Measurements from ENCODE around the gene BCKDK. TPM values are rescaled to one million over a fixed set of nuclear protein-coding genes. Genes with fewer than 3 reads are reported as not detected.

Gene BCKDK
- total RNA-seq, 3 donors from 2014 or later (not counting 1 experiment from before 2014, with no cell fraction given) = 9.9 to 16.3 (median 12.1) TPM

- Histone ChIP-seq H3K36me3 (ENCODE audit: control insufficient read depth, insufficient read depth, low read length) (peaks cover 41% of the 10 kb centered on the region), H3K27ac (ENCODE audit: low read length) (no peak overlapping the region), H3K9me3 (ENCODE audit: control insufficient read depth, insufficient read depth, low read length) (no peaks in the 10 kb centered on the region), H3K27me3 (ENCODE audit: control insufficient read depth, insufficient read depth, low read length) (no peaks in the 10 kb centered on the region), H3K4me3 (ENCODE audit: low read length) (no peak overlapping the region), H3K4me1 (ENCODE audit: control insufficient read depth, insufficient read depth, low read length) (no peaks in the 10 kb centered on the region)
- intact Hi-C loops (cut with micrococcal nuclease) = no loop called here
- H3K4me3 Mint-ChIP-seq = no peak overlapping the region
- peaks cover 0 to 12% of the 10 kb centered on the region in 2 donors for H3K4me1 Mint-ChIP-seq
- no peaks in the 10 kb centered on the region for H3K27me3 Mint-ChIP-seq (ENCODE audit: low read depth in 2 of 2)
- no peak for ATAC-seq
- no peak for TF ChIP-seq CTCF (IDR thresholded peaks at IDR 0.05)
- DNase-seq = no peak
- H3K9me3 Mint-ChIP-seq = no peaks in the 10 kb centered on the region
- no peaks in the 10 kb centered on the region for H3K36me3 Mint-ChIP-seq
- no peak overlapping the region for H3K27ac Mint-ChIP-seq
- 93% methylated on average over 4 of the region's 5 CpGs for WGBS (ENCODE audit: insufficient coverage)
Observed at GRCh38 chr16:31087971-31088370, 20.2 kb upstream of the BCKDK start.

GRCh38 chr16:31088459-31089183 is 19.6 kb upstream of the BCKDK start, which contains the start of gene PRSS53:
Gene PRSS53 (minus strand): TSS chr16:31088943. CDS start chr16:31088809, 134 bp downstream.
- WGBS (ENCODE audit: insufficient coverage) = 92% methylated on average over 15 of the region's 15 CpGs

DNA sequence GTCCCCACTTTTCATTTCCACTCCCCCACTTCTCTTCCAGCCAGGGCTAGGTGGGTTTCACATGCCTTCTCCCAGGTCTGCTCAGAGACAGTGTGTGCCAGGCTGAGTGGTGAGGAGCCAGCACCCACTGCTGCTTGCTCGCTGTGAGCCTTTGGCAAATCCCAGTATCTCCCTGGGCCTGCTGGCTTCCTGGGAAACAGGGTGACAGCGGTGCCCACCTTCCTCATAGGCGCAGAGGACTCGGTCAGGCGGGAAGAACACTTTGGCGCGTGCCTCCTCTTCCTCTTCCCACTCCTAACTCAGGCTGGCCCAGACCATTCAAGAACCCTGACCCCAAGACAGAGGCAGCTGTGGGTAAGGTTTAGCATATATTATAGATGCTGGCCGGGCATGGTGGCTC is 19.0 kb upstream of the BCKDK start:
- TF ChIP-seq CTCF (IDR thresholded peaks at IDR 0.05) = no peak
- intact Hi-C loops (cut with micrococcal nuclease) = no loop called here
- H3K27ac Mint-ChIP-seq = no peak overlapping the region
- H3K4me3 ChIP-seq (ENCODE audit: low read length) = no peak overlapping the region
- ATAC-seq (no peak), DNase-seq (no peak)
- WGBS (ENCODE audit: insufficient coverage) = 97% methylated on average over 8 of the region's 8 CpGs
- no peaks in the 10 kb centered on the region for H3K27me3 ChIP-seq (ENCODE audit: control insufficient read depth, insufficient read depth, low read length)
- peaks cover 5 to 17% of the 10 kb centered on the region in 2 donors for H3K4me1 Mint-ChIP-seq
- H3K36me3 ChIP-seq (ENCODE audit: control insufficient read depth, insufficient read depth, low read length) = peaks cover 32% of the 10 kb centered on the region
- no peaks in the 10 kb centered on the region for H3K36me3 Mint-ChIP-seq
- no peaks in the 10 kb centered on the region for H3K9me3 ChIP-seq (ENCODE audit: control insufficient read depth, insufficient read depth, low read length)
- H3K4me3 Mint-ChIP-seq = no peak overlapping the region
- peaks cover 10% of the 10 kb centered on the region for H3K4me1 ChIP-seq (ENCODE audit: control insufficient read depth, insufficient read depth, low read length)
- H3K27ac ChIP-seq (ENCODE audit: low read length) = no peak overlapping the region
- H3K9me3 Mint-ChIP-seq = no peaks in the 10 kb centered on the region
- no peaks in the 10 kb centered on the region for H3K27me3 Mint-ChIP-seq (ENCODE audit: low read depth in 2 of 2)

More at GRCh38 chr16:31088459-31089183, 19.6 kb upstream of the BCKDK start, which contains the start of gene PRSS53:
- Mint-ChIP-seq H3K4me3 (no peak within 1 kb of the TSS), H3K36me3 (no peaks in the 10 kb centered on the region), H3K27ac (no peak within 1 kb of the TSS), H3K9me3 (no peaks in the 10 kb centered on the region), H3K4me1 (peaks cover 0 to 12% of the 10 kb centered on the region in 2 donors), H3K27me3 (ENCODE audit: low read depth in 2 of 2) (no peaks in the 10 kb centered on the region)
- Histone ChIP-seq H3K27me3 (ENCODE audit: control insufficient read depth, insufficient read depth, low read length) (no peaks in the 10 kb centered on the region), H3K9me3 (ENCODE audit: control insufficient read depth, insufficient read depth, low read length) (no peaks in the 10 kb centered on the region), H3K27ac (ENCODE audit: low read length) (no peak within 1 kb of the TSS), H3K36me3 (ENCODE audit: control insufficient read depth, insufficient read depth, low read length) (peaks cover 37% of the 10 kb centered on the region), H3K4me3 (ENCODE audit: low read length) (no peak within 1 kb of the TSS), H3K4me1 (ENCODE audit: control insufficient read depth, insufficient read depth, low read length) (peaks cover 5% of the 10 kb centered on the region)
- ATAC-seq = no peak
- intact Hi-C loops (cut with micrococcal nuclease) = no loop called here
- no peak for DNase-seq
- no peak for TF ChIP-seq CTCF (IDR thresholded peaks at IDR 0.05)

Data from natural killer cell (primary cell).